Keratinocyte (primary cell): Measurements from ENCODE around the gene NOL9. TPM values are rescaled to one million over a fixed set of nuclear protein-coding genes. Genes with fewer than 3 reads are reported as not detected.

Experiments
- DNase-seq: peaks from one replicate; pipeline ENCODE4 v3.0.0-alpha.2; 2011; ENCODE audit warnings: low read depth, missing footprints, low spot score
- FAIRE-seq: peaks from 2 replicates; lab custom pipeline; 2011; peaks lifted over from hg19 to GRCh38; lab: Jason Lieb, UNC
- H2AFZ ChIP-seq: 2 replicates; pipeline ENCODE4 v1.6.0; 2012; ENCODE audit warnings: low read length, control low read depth, inconsistent platforms; ENCODE audit not compliant: control insufficient read depth
- H3K27ac ChIP-seq: 2 replicates; pipeline ENCODE4 v1.5.1; 2011; ENCODE audit warnings: low read length; ENCODE audit not compliant: control insufficient read depth, insufficient read depth
- H3K27me3 ChIP-seq: 3 replicates; pipeline ENCODE4 v1.6.0; 2011; ENCODE audit warnings: low read length; ENCODE audit not compliant: control insufficient read depth, insufficient read depth; ENCODE audit errors: extremely low read depth
- H3K36me3 ChIP-seq, 2 experiments: 2 replicates in 1 of 2; 3 replicates in 1 of 2; pipeline ENCODE4 v1.5.1; 2011; ENCODE audit warnings: low read length in 2 of 2, mild to moderate bottlenecking in 1 of 2; ENCODE audit not compliant: control insufficient read depth in 2 of 2, insufficient read depth in 2 of 2; ENCODE audit errors: extremely low read depth in 1 of 2
- H3K4me1 ChIP-seq: 3 replicates; pipeline ENCODE4 v1.5.1; 2011; ENCODE audit warnings: low read length; ENCODE audit not compliant: control insufficient read depth, insufficient read depth; ENCODE audit errors: extremely low read depth
- H3K4me2 ChIP-seq: 3 replicates; pipeline ENCODE4 v1.6.0; 2011; ENCODE audit warnings: low read depth, low read length; ENCODE audit not compliant: control insufficient read depth, insufficient read depth; ENCODE audit errors: extremely low read depth
- H3K4me3 ChIP-seq, 3 experiments: fragments of 200-600 bp in 1 of 3; sonication (generic) in 1 of 3; 2 replicates in 2 of 3; 3 replicates in 1 of 3; pipeline ENCODE4 v1.5.1; 2011 to 2016; ENCODE audit warnings: low read length in 3 of 3, mild to moderate bottlenecking in 3 of 3, control low read depth in 2 of 3, inconsistent platforms in 1 of 3, low read depth in 1 of 3, mixed read lengths in 1 of 3, mixed run types in 1 of 3, moderate library complexity in 1 of 3; ENCODE audit not compliant: control insufficient read depth in 2 of 3, insufficient read depth in 2 of 3; ENCODE audit errors: extremely low read depth in 1 of 3
- H3K79me2 ChIP-seq: 2 replicates; pipeline ENCODE4 v1.6.0; 2012; ENCODE audit warnings: low read length; ENCODE audit not compliant: control insufficient read depth, insufficient read depth
- H3K9ac ChIP-seq: 3 replicates; pipeline ENCODE4 v1.6.0; 2011; ENCODE audit warnings: low read length; ENCODE audit not compliant: control insufficient read depth, insufficient read depth; ENCODE audit errors: extremely low read depth
- H3K9me1 ChIP-seq: 3 replicates; pipeline ENCODE4 v1.6.0; 2011; ENCODE audit warnings: low read length; ENCODE audit not compliant: control insufficient read depth, insufficient read depth; ENCODE audit errors: extremely low read depth
- H3K9me3 ChIP-seq: 2 replicates; pipeline ENCODE4 v1.5.1; 2012; ENCODE audit warnings: low read depth, low read length; ENCODE audit not compliant: control insufficient read depth
- H4K20me1 ChIP-seq: 3 replicates; pipeline ENCODE4 v1.6.0; 2011; ENCODE audit warnings: low read length; ENCODE audit not compliant: control insufficient read depth, insufficient read depth; ENCODE audit errors: extremely low read depth
- EZH2 ChIP-seq: IDR thresholded peaks from one replicate; pipeline ENCODE4 v1.6.1; 2012; ENCODE audit warnings: inconsistent platforms, mild to moderate bottlenecking, low read length, moderate library complexity
- dilution Hi-C: fragments of 300-500 bp; cut with MboI; formaldehyde crosslinking; loops from one replicate; pipeline ENCODE4 v1.7.0; 2020; ENCODE audit warnings: low sequenced_read_pairs; ENCODE audit not compliant: extremely low pct_ligation_motif_present
- polyA plus RNA-seq, 5 experiments: library from polyadenylated mRNA; depleted of rRNA in 3 of 5; stranded (reverse) in 3 of 5; stranded (forward) in 1 of 5; unstranded in 1 of 5; fragments of >200 nt; gene quantifications; 1 replicate in 1 of 5; 2 replicates in 3 of 5; 3 replicates in 1 of 5; pipeline versions ENCODE4 v1.2.1 to v1.2.3, GENCODE V29; 2011 to 2012; ENCODE audit warnings: missing spikeins in 2 of 5, low read depth in 1 of 5, low replicate concordance in 1 of 5
- TF ChIP-seq, protein P1 (sequence below), 3 experiments: IDR thresholded peaks in 1 of 3; conservative IDR thresholded peaks in 1 of 3; optimal IDR thresholded peaks in 1 of 3; 2 replicates in 2 of 3; 3 replicates in 1 of 3; pipeline versions ENCODE3 to v1.5.1; 2011; ENCODE audit warnings: low read length in 3 of 3, mild to moderate bottlenecking in 3 of 3, moderate library complexity in 2 of 3, control low read depth in 1 of 3, inconsistent platforms in 1 of 3; ENCODE audit not compliant: insufficient read depth in 2 of 3; ENCODE audit errors: extremely low read depth in 1 of 3

The NOL9 gene
- polyA plus RNA-seq, 1 donor (not counting 4 experiments of a cell fraction or from before 2014, with no cell fraction given), result 24.6 TPM

DNA sequence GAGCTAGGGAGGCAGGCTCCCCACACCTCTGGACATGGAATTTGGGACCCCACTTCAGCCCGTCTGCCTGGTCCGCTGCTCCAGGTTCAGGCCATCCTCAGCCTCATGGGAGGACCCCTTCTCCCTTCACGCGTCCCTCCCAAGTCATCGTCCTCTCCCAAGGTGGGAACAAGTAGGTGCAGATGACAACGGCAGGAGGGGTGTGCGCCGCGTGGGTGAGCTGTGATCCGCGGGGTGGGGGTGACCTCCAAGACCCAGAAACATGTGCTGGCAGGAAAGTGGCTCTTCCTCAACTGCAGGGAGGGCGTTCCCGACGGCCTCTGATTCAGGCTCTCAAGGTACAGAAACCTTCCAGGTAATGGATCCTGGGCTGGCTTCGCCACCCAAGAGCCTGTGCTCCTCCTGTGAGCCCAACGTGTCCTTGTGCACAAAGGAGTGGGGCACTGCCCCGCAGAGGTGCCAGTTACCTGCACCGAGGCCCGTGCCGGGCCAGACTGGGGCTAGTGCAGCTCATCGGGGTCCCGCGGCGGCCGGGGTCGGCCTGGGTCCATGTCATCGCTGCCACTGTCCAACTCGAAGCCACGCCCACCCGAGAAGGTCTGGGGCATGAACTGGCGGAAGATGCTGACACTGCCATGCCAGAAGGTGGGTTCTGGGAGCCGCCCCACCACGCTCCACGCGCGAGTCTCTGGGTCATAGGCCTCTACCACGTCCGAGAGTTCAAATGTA is 38.7 kb upstream of the NOL9 start:
- peaks cover 65% of the 10 kb centered on the region for H4K20me1 ChIP-seq
- no peaks in the 10 kb centered on the region for H3K27me3 ChIP-seq
- no peak for FAIRE-seq
- peaks cover 32% of the 10 kb centered on the region for H3K4me1 ChIP-seq
- no peak overlapping the region for H3K9ac ChIP-seq
- TF ChIP-seq, protein P1, sequence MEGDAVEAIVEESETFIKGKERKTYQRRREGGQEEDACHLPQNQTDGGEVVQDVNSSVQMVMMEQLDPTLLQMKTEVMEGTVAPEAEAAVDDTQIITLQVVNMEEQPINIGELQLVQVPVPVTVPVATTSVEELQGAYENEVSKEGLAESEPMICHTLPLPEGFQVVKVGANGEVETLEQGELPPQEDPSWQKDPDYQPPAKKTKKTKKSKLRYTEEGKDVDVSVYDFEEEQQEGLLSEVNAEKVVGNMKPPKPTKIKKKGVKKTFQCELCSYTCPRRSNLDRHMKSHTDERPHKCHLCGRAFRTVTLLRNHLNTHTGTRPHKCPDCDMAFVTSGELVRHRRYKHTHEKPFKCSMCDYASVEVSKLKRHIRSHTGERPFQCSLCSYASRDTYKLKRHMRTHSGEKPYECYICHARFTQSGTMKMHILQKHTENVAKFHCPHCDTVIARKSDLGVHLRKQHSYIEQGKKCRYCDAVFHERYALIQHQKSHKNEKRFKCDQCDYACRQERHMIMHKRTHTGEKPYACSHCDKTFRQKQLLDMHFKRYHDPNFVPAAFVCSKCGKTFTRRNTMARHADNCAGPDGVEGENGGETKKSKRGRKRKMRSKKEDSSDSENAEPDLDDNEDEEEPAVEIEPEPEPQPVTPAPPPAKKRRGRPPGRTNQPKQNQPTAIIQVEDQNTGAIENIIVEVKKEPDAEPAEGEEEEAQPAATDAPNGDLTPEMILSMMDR (optimal IDR thresholded peaks at IDR 0.05 in 1 of 3, IDR thresholded peaks at IDR 0.05 in 1 of 3, conservative IDR thresholded peaks at IDR 0.05 in 1 of 3; ENCODE audit: extremely low read depth in 1 of 3, insufficient read depth in 2 of 3, low read length in 3 of 3), result no peak
- no peak for TF ChIP-seq EZH2
- no peak overlapping the region for H3K4me2 ChIP-seq
- H3K79me2 ChIP-seq, result peaks cover 62% of the 10 kb centered on the region
- no peaks in the 10 kb centered on the region for H3K9me3 ChIP-seq
- H3K9me1 ChIP-seq, result peaks cover 11% of the 10 kb centered on the region
- H3K36me3 ChIP-seq, result peaks cover 64 to 83% of the 10 kb centered on the region in 2 experiments
- dilution Hi-C loops, result no loop called here
- no peak for DNase-seq
- no peak overlapping the region for H2AFZ ChIP-seq
- H3K27ac ChIP-seq, result no peak overlapping the region
- no peak overlapping the region for H3K4me3 ChIP-seq

DNA sequence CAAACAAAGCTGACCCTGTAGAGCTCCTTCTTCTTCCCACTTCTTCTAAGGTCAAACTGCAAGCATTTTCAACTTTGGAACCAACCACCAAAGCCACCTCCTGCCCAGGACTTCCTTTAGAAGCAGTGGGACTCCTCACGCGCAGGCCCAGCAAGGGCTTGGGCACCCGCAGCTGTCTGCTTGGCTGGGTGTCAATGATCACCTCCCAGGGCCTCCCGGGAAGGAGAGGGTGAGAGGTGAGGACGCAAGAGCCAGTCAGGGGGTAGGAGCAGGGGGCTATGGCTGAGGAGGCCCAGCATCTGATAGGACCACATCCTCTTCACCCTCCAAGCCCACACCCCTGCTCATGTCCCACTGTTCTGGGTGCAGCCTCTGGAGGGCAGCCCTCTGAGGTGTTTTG is 38.1 kb upstream of the NOL9 start:
- Histone ChIP-seq H3K4me3 (no peak overlapping the region), H2AFZ (no peak overlapping the region), H3K4me1 (peaks cover 32% of the 10 kb centered on the region), H3K27me3 (no peaks in the 10 kb centered on the region), H3K36me3 (peaks cover 58 to 77% of the 10 kb centered on the region in 2 experiments), H4K20me1 (peaks cover 62% of the 10 kb centered on the region), H3K79me2 (peaks cover 56% of the 10 kb centered on the region), H3K4me2 (no peak overlapping the region), H3K27ac (no peak overlapping the region), H3K9me1 (peaks cover 7% of the 10 kb centered on the region), H3K9me3 (no peaks in the 10 kb centered on the region), H3K9ac (no peak overlapping the region)
- FAIRE-seq, result no peak
- no peak for DNase-seq
- TF ChIP-seq, protein P1 (optimal IDR thresholded peaks at IDR 0.05 in 1 of 3, IDR thresholded peaks at IDR 0.05 in 1 of 3, conservative IDR thresholded peaks at IDR 0.05 in 1 of 3; ENCODE audit: extremely low read depth in 1 of 3, insufficient read depth in 2 of 3, low read length in 3 of 3), result no peak
- TF ChIP-seq EZH2, result no peak
- dilution Hi-C loops, result no loop called here
